ENCODE data around the gene PCDHGA1. TPM values are rescaled to one million over a fixed set of nuclear protein-coding genes. Genes with fewer than 3 reads are reported as not detected.

The PCDHGA1 gene
- total and polyA plus RNA-seq, 4 donors = 0.05 to 0.08 (median 0.05) TPM; not detected in 1

GRCh38 chr5:141529873-141530272 lies 199.6 kb downstream of the PCDHGA1 start:
- no peak for TF ChIP-seq RAD21 (IDR thresholded peaks at IDR 0.05)
- TF ChIP-seq JUND (IDR thresholded peaks at IDR 0.05) = no peak
- no peak for TF ChIP-seq TAF1 (conservative IDR thresholded peaks at IDR 0.05)
- no peak for TF ChIP-seq SP1 (IDR thresholded peaks at IDR 0.05)
- no peak overlapping the region for H3K4me3 ChIP-seq (ENCODE audit: low read depth in 1 of 3, low read length in 3 of 3)
- 82% methylated on average over 7 of the region's 7 CpGs for WGBS
- peaks cover 7 to 41% (median 35%) of the 10 kb centered on the region in 4 donors for H3K4me1 ChIP-seq (ENCODE audit: control insufficient read depth in 4 of 4, insufficient read depth in 4 of 4, low read length in 3 of 4)
- no peaks in the 10 kb centered on the region for H3K9me3 ChIP-seq (ENCODE audit: control insufficient read depth in 4 of 4, low read length in 3 of 4)
- H3K36me3 ChIP-seq (ENCODE audit: control insufficient read depth in 4 of 4, insufficient read depth in 3 of 4, low read depth in 1 of 4, low read length in 3 of 4) = peaks cover 7 to 39% (median 34%) of the 10 kb centered on the region in 4 donors
- H3K27ac ChIP-seq (ENCODE audit: low read depth in 1 of 2, low read length in 2 of 2) = peak overlapping the region in 1 of 2 donors; percentile 41
- no peaks in the 10 kb centered on the region for H3K27me3 ChIP-seq (ENCODE audit: control insufficient read depth in 4 of 4, insufficient read depth in 4 of 4, low read length in 3 of 4)
- no peak for DNase-seq (ENCODE audit: low spot score)
- no peak overlapping the region for H3K9ac ChIP-seq (ENCODE audit: low read depth in 1 of 2, low read length in 2 of 2)

GRCh38 chr5:141532726-141533125 lies 202.4 kb downstream of the PCDHGA1 start:
- H3K9ac ChIP-seq (ENCODE audit: low read depth in 1 of 2, low read length in 2 of 2) = no peak overlapping the region
- no peaks in the 10 kb centered on the region for H3K9me3 ChIP-seq (ENCODE audit: control insufficient read depth in 4 of 4, low read length in 3 of 4)
- H3K27ac ChIP-seq (ENCODE audit: low read depth in 1 of 2, low read length in 2 of 2) = no peak overlapping the region
- TF ChIP-seq HNF4G (IDR thresholded peaks at IDR 0.05) (no peak), FOXA1 (IDR thresholded peaks at IDR 0.05) (no peak), RXRA (IDR thresholded peaks at IDR 0.05) (no peak), ZBTB33 (IDR thresholded peaks at IDR 0.05) (no peak), GABPA (IDR thresholded peaks at IDR 0.05 in 1 of 2, conservative IDR thresholded peaks at IDR 0.05 in 1 of 2) (no peak), MAX (IDR thresholded peaks at IDR 0.05) (no peak), ATF3 (IDR thresholded peaks at IDR 0.05) (no peak), SP1 (IDR thresholded peaks at IDR 0.05) (no peak), FOXA2 (IDR thresholded peaks at IDR 0.05) (no peak), TAF1 (conservative IDR thresholded peaks at IDR 0.05) (no peak), HNF4A (conservative IDR thresholded peaks at IDR 0.05) (no peak), RAD21 (IDR thresholded peaks at IDR 0.05) (no peak)
- H3K27me3 ChIP-seq (ENCODE audit: control insufficient read depth in 4 of 4, insufficient read depth in 4 of 4, low read length in 3 of 4) = no peaks in the 10 kb centered on the region
- peaks cover 3 to 25% (median 19%) of the 10 kb centered on the region in 4 donors for H3K4me1 ChIP-seq (ENCODE audit: control insufficient read depth in 4 of 4, insufficient read depth in 4 of 4, low read length in 3 of 4)
- DNase-seq (ENCODE audit: low spot score) = no peak
- H3K36me3 ChIP-seq (ENCODE audit: control insufficient read depth in 4 of 4, insufficient read depth in 3 of 4, low read depth in 1 of 4, low read length in 3 of 4) = peaks cover 7 to 35% (median 26%) of the 10 kb centered on the region in 4 donors
- 99% methylated on average over 1 of the region's 1 CpG for WGBS
- no peak overlapping the region for H3K4me3 ChIP-seq (ENCODE audit: low read depth in 1 of 3, low read length in 3 of 3)

- H3K36me3 ChIP-seq (ENCODE audit: control insufficient read depth in 4 of 4, insufficient read depth in 3 of 4, low read depth in 1 of 4, low read length in 3 of 4) = peaks cover 9 to 29% (median 22%) of the 10 kb centered on the region in 4 donors
- no peak overlapping the region for H3K9ac ChIP-seq (ENCODE audit: low read depth in 1 of 2, low read length in 2 of 2)
- 100% methylated on average over 1 of the region's 1 CpG for WGBS
- DNase-seq (ENCODE audit: low spot score) = no peak
- H3K27ac ChIP-seq (ENCODE audit: low read depth in 1 of 2, low read length in 2 of 2) = no peak overlapping the region
- H3K9me3 ChIP-seq (ENCODE audit: control insufficient read depth in 4 of 4, low read length in 3 of 4) = no peaks in the 10 kb centered on the region
- peaks cover 3 to 16% (median 10%) of the 10 kb centered on the region in 4 donors for H3K4me1 ChIP-seq (ENCODE audit: control insufficient read depth in 4 of 4, insufficient read depth in 4 of 4, low read length in 3 of 4)
- H3K27me3 ChIP-seq (ENCODE audit: control insufficient read depth in 4 of 4, insufficient read depth in 4 of 4, low read length in 3 of 4) = no peaks in the 10 kb centered on the region
- TF ChIP-seq EGR1 (IDR thresholded peaks at IDR 0.05; ENCODE audit: low read depth in 2 of 2) (no peak), SP1 (IDR thresholded peaks at IDR 0.05) (no peak), RXRA (IDR thresholded peaks at IDR 0.05) (no peak), NR2F2 (IDR thresholded peaks at IDR 0.05) (no peak), ZBTB33 (IDR thresholded peaks at IDR 0.05) (no peak), CTCF (IDR thresholded peaks at IDR 0.05; ENCODE audit: low read depth, low read length, missing input control) (no peak), TAF1 (conservative IDR thresholded peaks at IDR 0.05) (no peak), FOXA1 (IDR thresholded peaks at IDR 0.05) (no peak), ATF3 (IDR thresholded peaks at IDR 0.05) (no peak)
- H3K4me3 ChIP-seq (ENCODE audit: low read depth in 1 of 3, low read length in 3 of 3) = no peak overlapping the region
Measured at GRCh38 chr5:141533897-141534296, 203.6 kb downstream of the PCDHGA1 start.

All from liver (tissue), 9 donors.